A549 (cell line): ENCODE results near the gene RDH5. TPM values are rescaled to one million over a fixed set of nuclear protein-coding genes. Genes with fewer than 3 reads are reported as not detected.

Source experiments
- ATAC-seq, 2 experiments: fragments of 200-7000 bp in 1 of 2; fragments of >200 bp in 1 of 2; cut with Nextera tagmentation in 1 of 2; cut with Tn5 transposase in 1 of 2; 3 replicates each; pipeline versions ENCODE4 v1.8.0 to v1.9.1; 2018 to 2020; ENCODE audit warnings: mild to moderate bottlenecking in 1 of 2, moderate library complexity in 1 of 2
- CTCF ChIA-PET: fragments of 300-600 bp; sonication (Branson Sonifier 250); formaldehyde crosslinking; extraction: SDS; loops from one replicate; lab custom pipeline; 2021; ENCODE audit warnings: antibody characterized with exemption, inconsistent platforms; lab: Yijun Ruan, JAX
- POLR2A ChIA-PET: fragments of 350-600 bp; formaldehyde crosslinking; extraction: SDS; loops from one replicate; lab custom pipeline; 2021; ENCODE audit warnings: antibody characterized with exemption, inconsistent platforms; lab: Yijun Ruan, JAX
- DNase-seq, 2 experiments: peaks; one replicate each; pipeline versions ENCODE4 v3.0.0 to v3.0.0-alpha.2; 2011 to 2016; ENCODE audit warnings: low read depth in 1 of 2, low spot score in 1 of 2
- FAIRE-seq: peaks from 2 replicates; lab custom pipeline; 2011; peaks lifted over from hg19 to GRCh38; lab: Jason Lieb, UNC
- H3K27ac ChIP-seq, 2 experiments: fragments of >200 bp; sonication (Bioruptor Twin); formaldehyde crosslinking; 3 replicates each; pipeline ENCODE4 v1.5.1; 2016 to 2017
- H3K4me1 ChIP-seq: fragments of >200 bp; sonication (Bioruptor Twin); formaldehyde crosslinking; 3 replicates; pipeline ENCODE4 v1.6.1; 2016
- H3K4me2 ChIP-seq: fragments of >200 bp; sonication (Bioruptor Twin); formaldehyde crosslinking; 3 replicates; pipeline ENCODE4 v1.6.1; 2016
- H3K4me3 ChIP-seq: fragments of >200 bp; sonication (Bioruptor Twin); formaldehyde crosslinking; 3 replicates; pipeline ENCODE4 v1.5.1; 2016
- H3K9me3 ChIP-seq: fragments of >200 bp; sonication (Bioruptor Twin); formaldehyde crosslinking; 3 replicates; pipeline ENCODE4 v1.6.1; 2016
- CBX8 ChIP-seq: fragments of 200-600 bp; sonication (generic); IDR thresholded peaks from 2 replicates; pipeline ENCODE4 v1.6.1; 2016
- CEBPB ChIP-seq, 2 experiments: fragments of >200 bp in 1 of 2; sonication (Bioruptor Twin) in 1 of 2; formaldehyde crosslinking in 1 of 2; IDR thresholded peaks; 2 replicates each; pipeline ENCODE4 v1.6.1; 2012 to 2016
- CHD4 ChIP-seq: fragments of 200-600 bp; sonication (generic); IDR thresholded peaks from 2 replicates; pipeline ENCODE4 v1.6.1; 2016; ENCODE audit warnings: antibody characterized with exemption, mild to moderate bottlenecking, borderline replicate concordance
- EHF ChIP-seq: fragments of 250-450 bp; sonication (Bioruptor Pico); IDR thresholded peaks from 2 replicates; pipeline ENCODE4 v1.5.0; 2020; ENCODE audit warnings: mild to moderate bottlenecking
- EP300 ChIP-seq, 2 experiments: fragments of >200 bp; sonication (Bioruptor Twin); formaldehyde crosslinking; IDR thresholded peaks; 2 replicates in 1 of 2; 3 replicates in 1 of 2; pipeline ENCODE4 v1.6.1; 2016 to 2017
- ESRRA ChIP-seq: fragments of 150-350 bp; IDR thresholded peaks from 2 replicates; pipeline ENCODE4 v1.6.1; 2014; ENCODE audit warnings: mild to moderate bottlenecking, low read length, borderline replicate concordance
- FOSL2 ChIP-seq, 2 experiments: fragments of 450-650 bp in 1 of 2; fragments of >200 bp in 1 of 2; sonication (Bioruptor Twin) in 1 of 2; formaldehyde crosslinking; IDR thresholded peaks; 2 replicates each; pipeline versions ENCODE4 v1.5.0 to v1.6.1; 2016 to 2020; ENCODE audit warnings: mild to moderate bottlenecking in 1 of 2, moderate library complexity in 1 of 2
- GATA3 ChIP-seq: IDR thresholded peaks from 2 replicates; pipeline ENCODE4 v1.6.1; 2012; ENCODE audit warnings: borderline replicate concordance
- HEYL ChIP-seq: fragments of 250-450 bp; sonication (Bioruptor Pico); IDR thresholded peaks from 2 replicates; pipeline ENCODE4 v1.8.0; 2021; ENCODE audit warnings: mild to moderate bottlenecking, moderate library complexity
- HOXA7 ChIP-seq: fragments of 250-450 bp; sonication (Bioruptor Pico); IDR thresholded peaks from 2 replicates; pipeline ENCODE4 v1.5.0; 2020; ENCODE audit warnings: mild to moderate bottlenecking, moderate library complexity
- HOXB13 ChIP-seq: fragments of 250-450 bp; sonication (Bioruptor Pico); IDR thresholded peaks from 2 replicates; pipeline ENCODE4 v1.5.0; 2020; ENCODE audit warnings: low read depth, mild to moderate bottlenecking, moderate library complexity
- HOXB5 ChIP-seq: fragments of 250-450 bp; sonication (Bioruptor Pico); IDR thresholded peaks from 2 replicates; pipeline ENCODE4 v1.5.0; 2020; ENCODE audit warnings: mild to moderate bottlenecking, moderate library complexity
- JUNB ChIP-seq: fragments of >200 bp; sonication (Bioruptor Twin); formaldehyde crosslinking; IDR thresholded peaks from 2 replicates; pipeline ENCODE4 v1.6.1; 2016
- PHF8 ChIP-seq: fragments of 200-600 bp; sonication (generic); IDR thresholded peaks from 2 replicates; pipeline ENCODE4 v1.6.1; 2016; ENCODE audit warnings: low read depth, mild to moderate bottlenecking, antibody characterized with exemption, moderate library complexity, borderline replicate concordance
- RAD21 ChIP-seq, 2 experiments: fragments of >200 bp in 1 of 2; sonication (Bioruptor Twin) in 1 of 2; formaldehyde crosslinking in 1 of 2; IDR thresholded peaks in 1 of 2; conservative IDR thresholded peaks in 1 of 2; 2 replicates in 1 of 2; 3 replicates in 1 of 2; pipeline ENCODE4 v1.6.1; 2012 to 2018; ENCODE audit warnings: inconsistent platforms in 1 of 2
- RNF2 ChIP-seq: fragments of 200-600 bp; sonication (generic); IDR thresholded peaks from 2 replicates; pipeline ENCODE4 v1.6.1; 2016; ENCODE audit warnings: low read depth, mild to moderate bottlenecking, antibody characterized with exemption, moderate library complexity, borderline replicate concordance
- SMC3 ChIP-seq: fragments of >200 bp; sonication (Bioruptor Twin); formaldehyde crosslinking; IDR thresholded peaks from 3 replicates; pipeline ENCODE4 v1.6.1; 2018; ENCODE audit warnings: inconsistent platforms
- SREBF2 ChIP-seq: fragments of 450-650 bp; IDR thresholded peaks from 2 replicates; pipeline ENCODE4 v1.6.1; 2014; ENCODE audit warnings: mild to moderate bottlenecking, moderate library complexity
- TFCP2L1 ChIP-seq: fragments of 250-450 bp; sonication (Bioruptor Pico); IDR thresholded peaks from 2 replicates; pipeline ENCODE4 v1.5.0; 2021; ENCODE audit warnings: mild to moderate bottlenecking
- TP53 ChIP-seq: fragments of 250-450 bp; sonication (Bioruptor Pico); IDR thresholded peaks from 2 replicates; pipeline ENCODE4 v1.5.0; 2021; ENCODE audit warnings: mild to moderate bottlenecking, moderate library complexity
- ZFP36 ChIP-seq: fragments of 450-650 bp; IDR thresholded peaks from 2 replicates; pipeline ENCODE4 v1.6.1; 2014; ENCODE audit warnings: borderline replicate concordance; ENCODE audit not compliant: partially characterized antibody
- WGBS: methylation state at CpG from one replicate; pipeline ENCODE4 v1.1.6; 2017; ENCODE audit errors: missing lambda C conversion rate; 5-methylcytosine and 5-hydroxymethylcytosine counted together
- polyA plus RNA-seq, 4 experiments: library from polyadenylated mRNA; depleted of rRNA in 3 of 4; stranded (reverse); fragments of >200 nt; fragmentation: RNase III in 1 of 4; extraction: RNeasy Plus Mini Kit Qiagen cat#74134 plus additional on column Dnase treatment in 1 of 4; gene quantifications; 2 replicates in 3 of 4; 3 replicates in 1 of 4; pipeline ENCODE4 v1.2.3, GENCODE V29; 2011 to 2017
- TF ChIP-seq, protein P1 (sequence below): fragments of 450-650 bp; IDR thresholded peaks from 2 replicates; pipeline ENCODE4 v1.6.1; 2014; ENCODE audit warnings: antibody characterized with exemption
- TF ChIP-seq, protein P2 (sequence below): IDR thresholded peaks from 2 replicates; pipeline ENCODE4 v1.6.1; 2012
- TF ChIP-seq, protein P3 (sequence below): fragments of >200 bp; sonication (Bioruptor Twin); formaldehyde crosslinking; IDR thresholded peaks from 2 replicates; pipeline ENCODE4 v1.6.1; 2016
- TF ChIP-seq, protein P4 (sequence below): IDR thresholded peaks from 2 replicates; pipeline ENCODE4 v1.6.1; 2012; ENCODE audit warnings: low read depth, borderline replicate concordance
- TF ChIP-seq, protein P5 (sequence below): fragments of 250-450 bp; sonication (Bioruptor Pico); IDR thresholded peaks from 2 replicates; pipeline ENCODE4 v1.5.0; 2021; ENCODE audit warnings: mild to moderate bottlenecking, moderate library complexity, borderline replicate concordance

The RDH5 gene
- polyA plus RNA-seq, 2 of the 4 experiments (the other 2 are of a cell fraction) = 4.1 to 9.1 TPM

DNA sequence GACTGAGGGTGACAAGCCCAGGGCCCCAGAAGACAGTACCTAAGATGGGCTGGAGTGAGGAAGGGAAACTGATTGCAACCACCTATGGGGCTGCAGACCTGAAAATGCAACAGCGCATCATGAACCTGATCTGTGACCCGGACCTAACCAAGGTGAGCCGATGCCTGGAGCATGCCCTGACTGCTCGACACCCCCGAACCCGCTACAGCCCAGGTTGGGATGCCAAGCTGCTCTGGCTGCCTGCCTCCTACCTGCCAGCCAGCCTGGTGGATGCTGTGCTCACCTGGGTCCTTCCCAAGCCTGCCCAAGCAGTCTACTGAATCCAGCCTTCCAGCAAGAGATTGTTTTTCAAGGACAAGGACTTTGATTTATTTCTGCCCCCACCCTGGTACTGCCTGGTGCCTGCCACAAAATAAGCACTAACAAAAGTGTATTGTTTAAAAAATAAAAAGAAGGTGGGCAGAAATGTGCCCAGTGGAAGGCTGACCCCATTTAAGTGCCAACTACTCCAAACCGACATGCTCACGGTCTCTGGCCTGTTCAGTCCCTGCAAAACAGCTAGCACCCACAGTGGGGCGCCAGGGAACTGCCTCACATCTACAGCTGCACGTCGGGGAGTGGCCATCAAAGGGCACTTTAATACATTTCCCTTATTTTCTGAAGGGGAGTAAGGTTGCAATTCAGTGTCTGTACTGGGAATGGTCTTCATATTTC lies 4.2 kb downstream of the RDH5 start (continued):
- TF ChIP-seq CEBPB (IDR thresholded peaks at IDR 0.05) (no peak), CBX8 (no peak), RAD21 (conservative IDR thresholded peaks at IDR 0.05 in 1 of 2, IDR thresholded peaks at IDR 0.05 in 1 of 2) (peak; percentile 50 to 79; a peak in 4 of 5 replicates)
- TF ChIP-seq, protein P1, sequence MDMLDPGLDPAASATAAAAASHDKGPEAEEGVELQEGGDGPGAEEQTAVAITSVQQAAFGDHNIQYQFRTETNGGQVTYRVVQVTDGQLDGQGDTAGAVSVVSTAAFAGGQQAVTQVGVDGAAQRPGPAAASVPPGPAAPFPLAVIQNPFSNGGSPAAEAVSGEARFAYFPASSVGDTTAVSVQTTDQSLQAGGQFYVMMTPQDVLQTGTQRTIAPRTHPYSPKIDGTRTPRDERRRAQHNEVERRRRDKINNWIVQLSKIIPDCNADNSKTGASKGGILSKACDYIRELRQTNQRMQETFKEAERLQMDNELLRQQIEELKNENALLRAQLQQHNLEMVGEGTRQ = no peak

DNA sequence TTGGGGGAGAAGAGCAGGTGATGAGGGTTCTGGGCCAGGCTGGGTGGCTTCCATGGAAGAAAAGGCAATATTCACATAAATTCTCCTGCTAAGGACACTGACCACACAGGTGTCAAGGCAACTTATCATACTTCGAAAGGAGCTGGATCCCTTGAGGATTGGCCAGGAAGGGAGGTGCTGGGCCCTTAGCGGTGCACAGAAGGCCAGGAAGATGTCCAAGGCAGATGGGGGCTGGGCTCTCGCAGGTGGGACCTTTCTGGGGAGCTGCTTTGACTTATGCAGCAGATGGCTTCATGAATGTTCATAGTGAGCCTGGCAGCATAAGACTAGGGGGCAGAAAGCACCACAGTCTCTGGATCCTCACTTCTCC lies 4.7 kb downstream of the RDH5 start:
- H3K9me3 ChIP-seq = no peaks in the 10 kb centered on the region
- H3K4me1 ChIP-seq = peaks cover 50% of the 10 kb centered on the region
- TF ChIP-seq EP300 (IDR thresholded peaks at IDR 0.05) (no peak), SREBF2 (no peak), ZFP36 (no peak), HOXB5 (CRISPR knock-in tag) (no peak), SMC3 (no peak), CHD4 (no peak), TP53 (CRISPR knock-in tag) (0 out of 2 replicates have a peak, but pooled peaks have one; percentile 14), PHF8 (no peak)
- TF ChIP-seq, protein P2, sequence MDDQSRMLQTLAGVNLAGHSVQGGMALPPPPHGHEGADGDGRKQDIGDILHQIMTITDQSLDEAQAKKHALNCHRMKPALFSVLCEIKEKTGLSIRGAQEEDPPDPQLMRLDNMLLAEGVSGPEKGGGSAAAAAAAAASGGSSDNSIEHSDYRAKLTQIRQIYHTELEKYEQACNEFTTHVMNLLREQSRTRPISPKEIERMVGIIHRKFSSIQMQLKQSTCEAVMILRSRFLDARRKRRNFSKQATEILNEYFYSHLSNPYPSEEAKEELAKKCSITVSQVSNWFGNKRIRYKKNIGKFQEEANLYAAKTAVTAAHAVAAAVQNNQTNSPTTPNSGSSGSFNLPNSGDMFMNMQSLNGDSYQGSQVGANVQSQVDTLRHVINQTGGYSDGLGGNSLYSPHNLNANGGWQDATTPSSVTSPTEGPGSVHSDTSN = 0 out of 2 replicates have a peak, but pooled peaks have one; percentile 8
- TF ChIP-seq, protein P3, sequence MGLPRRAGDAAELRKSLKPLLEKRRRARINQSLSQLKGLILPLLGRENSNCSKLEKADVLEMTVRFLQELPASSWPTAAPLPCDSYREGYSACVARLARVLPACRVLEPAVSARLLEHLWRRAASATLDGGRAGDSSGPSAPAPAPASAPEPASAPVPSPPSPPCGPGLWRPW = no peak
- TF ChIP-seq, protein P4, sequence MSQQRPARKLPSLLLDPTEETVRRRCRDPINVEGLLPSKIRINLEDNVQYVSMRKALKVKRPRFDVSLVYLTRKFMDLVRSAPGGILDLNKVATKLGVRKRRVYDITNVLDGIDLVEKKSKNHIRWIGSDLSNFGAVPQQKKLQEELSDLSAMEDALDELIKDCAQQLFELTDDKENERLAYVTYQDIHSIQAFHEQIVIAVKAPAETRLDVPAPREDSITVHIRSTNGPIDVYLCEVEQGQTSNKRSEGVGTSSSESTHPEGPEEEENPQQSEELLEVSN = no peak
- no peak for ATAC-seq
- CTCF ChIA-PET = interaction anchor here (0.7 to 12.3 kb wide), 9 partner anchors 9 to 465 kb away, joined by 3 to 139 read pairs (median 6); partner anchors contain the start of genes BLOC1S1, GDF11 and SMARCC2
- FAIRE-seq = no peak
- 53% methylated on average over 3 of the region's 3 CpGs for WGBS
- H3K4me3 ChIP-seq = no peak overlapping the region
- no peak overlapping the region for H3K4me2 ChIP-seq
- DNase-seq = no peak
- POLR2A ChIA-PET = interaction anchor here (1.0 to 1.4 kb wide), 4 partner anchors 9 to 105 kb away, joined by 4 to 7 read pairs (median 4); partner anchors contain the start of genes BLOC1S1 and DNAJC14
- 0 out of 6 replicates have a peak overlapping the region, but pooled peaks of 1 of the 2 experiments have one; percentile 10 for H3K27ac ChIP-seq

DNA sequence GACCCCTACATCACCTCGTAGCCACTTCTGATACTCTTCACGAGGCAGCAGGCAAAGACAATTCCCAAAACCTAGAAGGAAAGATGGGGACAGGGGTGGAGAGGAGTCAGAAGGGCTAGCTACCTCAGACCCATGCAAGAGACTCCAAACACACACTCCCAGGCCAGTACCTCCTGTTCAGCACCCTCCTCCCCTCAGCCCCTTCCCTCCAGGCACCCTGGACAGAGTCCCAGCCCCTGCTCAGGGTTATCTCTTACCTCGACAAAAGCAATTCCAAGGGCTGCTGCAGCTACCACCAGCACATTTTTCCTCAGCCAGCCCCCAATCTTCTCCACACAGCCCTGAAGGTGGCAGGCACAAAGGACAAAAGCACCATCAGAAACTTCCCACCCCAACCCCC lies 5.4 kb downstream of the RDH5 start:
- no peak for FAIRE-seq
- WGBS = 83% methylated on average over 3 of the region's 3 CpGs
- ATAC-seq = no peak
- POLR2A ChIA-PET = interaction anchor here (1.4 kb wide), 2 partner anchors 10 to 13 kb away, joined by 5 to 7 read pairs; partner anchors contain the start of gene BLOC1S1
- no peak for TF ChIP-seq GATA3
- TF ChIP-seq HEYL = no peak
- TF ChIP-seq HOXB13 (CRISPR knock-in tag) = no peak
- no peak for TF ChIP-seq ESRRA
- TF ChIP-seq JUNB = no peak
- TF ChIP-seq FOSL2 (IDR thresholded peaks at IDR 0.05) = no peak
- no peak for TF ChIP-seq FOSL2 (CRISPR knock-in tag; IDR thresholded peaks at IDR 0.05)
- no peak for TF ChIP-seq RNF2
- TF ChIP-seq TFCP2L1 = no peak
- TF ChIP-seq SREBF2 = no peak
- no peak for TF ChIP-seq ZFP36
- TF ChIP-seq RAD21 (conservative IDR thresholded peaks at IDR 0.05 in 1 of 2, IDR thresholded peaks at IDR 0.05 in 1 of 2) = no peak
- TF ChIP-seq HOXA7 (CRISPR knock-in tag) = no peak
- TF ChIP-seq, protein P5, sequence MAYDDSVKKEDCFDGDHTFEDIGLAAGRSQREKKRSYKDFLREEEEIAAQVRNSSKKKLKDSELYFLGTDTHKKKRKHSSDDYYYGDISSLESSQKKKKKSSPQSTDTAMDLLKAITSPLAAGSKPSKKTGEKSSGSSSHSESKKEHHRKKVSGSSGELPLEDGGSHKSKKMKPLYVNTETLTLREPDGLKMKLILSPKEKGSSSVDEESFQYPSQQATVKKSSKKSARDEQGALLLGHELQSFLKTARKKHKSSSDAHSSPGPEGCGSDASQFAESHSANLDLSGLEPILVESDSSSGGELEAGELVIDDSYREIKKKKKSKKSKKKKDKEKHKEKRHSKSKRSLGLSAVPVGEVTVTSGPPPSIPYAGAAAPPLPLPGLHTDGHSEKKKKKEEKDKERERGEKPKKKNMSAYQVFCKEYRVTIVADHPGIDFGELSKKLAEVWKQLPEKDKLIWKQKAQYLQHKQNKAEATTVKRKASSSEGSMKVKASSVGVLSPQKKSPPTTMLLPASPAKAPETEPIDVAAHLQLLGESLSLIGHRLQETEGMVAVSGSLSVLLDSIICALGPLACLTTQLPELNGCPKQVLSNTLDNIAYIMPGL (CRISPR knock-in tag) = no peak
- no peak for TF ChIP-seq EHF (CRISPR knock-in tag)
- TF ChIP-seq HOXB5 (CRISPR knock-in tag) = no peak
- no peak overlapping the region for H3K27ac ChIP-seq
- peaks cover 50% of the 10 kb centered on the region for H3K4me1 ChIP-seq
- no peak overlapping the region for H3K4me3 ChIP-seq
- H3K4me2 ChIP-seq = no peak overlapping the region
- no peaks in the 10 kb centered on the region for H3K9me3 ChIP-seq
- DNase-seq = no peak
- CTCF ChIA-PET = interaction anchor here (0.7 to 12.3 kb wide), 8 partner anchors 9 to 314 kb away, joined by 3 to 139 read pairs (median 6); partner anchors contain the start of genes BLOC1S1 and GDF11
